Measurements from ENCODE around the gene PLXDC2. TPM values are rescaled to one million over a fixed set of nuclear protein-coding genes. Genes with fewer than 3 reads are reported as not detected.

The PLXDC2 gene
- polyA plus RNA-seq, 2 of the 4 experiments (the other 2 are of a cell fraction) = 0.08 to 0.09 TPM

DNA sequence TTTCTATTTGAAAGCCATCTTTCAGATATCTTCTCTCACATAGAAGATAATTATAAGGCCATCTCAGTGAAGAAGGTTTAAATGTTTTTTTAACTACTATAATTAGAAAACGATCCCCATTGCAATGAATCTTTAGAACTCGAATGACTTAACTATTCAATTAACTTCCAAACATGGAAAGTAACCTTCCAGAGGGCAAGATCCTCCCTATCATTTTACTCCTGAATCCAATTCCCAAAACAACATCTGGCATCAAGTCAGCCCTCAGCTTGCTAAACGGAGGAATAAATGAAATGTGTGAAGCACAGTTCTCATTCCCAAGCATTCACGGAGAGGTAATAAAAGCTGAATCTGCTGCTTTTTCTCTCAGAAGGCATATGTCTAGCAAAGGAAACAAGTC lies 293.4 kb downstream of the PLXDC2 start:
- TF ChIP-seq HOXA7 (CRISPR knock-in tag; IDR thresholded peaks at IDR 0.05) (no peak), FOSL2 (IDR thresholded peaks at IDR 0.05) (no peak), FOSL2 (CRISPR knock-in tag; IDR thresholded peaks at IDR 0.05) (no peak), FOXS1 (CRISPR knock-in tag; IDR thresholded peaks at IDR 0.05) (no peak), TFCP2L1 (CRISPR knock-in tag; IDR thresholded peaks at IDR 0.05) (no peak), POLR2A (IDR thresholded peaks at IDR 0.05; ENCODE audit: low read length) (no peak), EHF (CRISPR knock-in tag; IDR thresholded peaks at IDR 0.05) (no peak), POLR2AphosphoS2 (conservative IDR thresholded peaks at IDR 0.05; ENCODE audit: low read length) (no peak), RCOR1 (IDR thresholded peaks at IDR 0.05; ENCODE audit: low read depth, low read length) (no peak), CEBPB (IDR thresholded peaks at IDR 0.05) (no peak), MAFK (IDR thresholded peaks at IDR 0.05; ENCODE audit: partially characterized antibody) (no peak)
- FAIRE-seq = no peak
- POLR2A ChIA-PET = no interaction called here

DNA sequence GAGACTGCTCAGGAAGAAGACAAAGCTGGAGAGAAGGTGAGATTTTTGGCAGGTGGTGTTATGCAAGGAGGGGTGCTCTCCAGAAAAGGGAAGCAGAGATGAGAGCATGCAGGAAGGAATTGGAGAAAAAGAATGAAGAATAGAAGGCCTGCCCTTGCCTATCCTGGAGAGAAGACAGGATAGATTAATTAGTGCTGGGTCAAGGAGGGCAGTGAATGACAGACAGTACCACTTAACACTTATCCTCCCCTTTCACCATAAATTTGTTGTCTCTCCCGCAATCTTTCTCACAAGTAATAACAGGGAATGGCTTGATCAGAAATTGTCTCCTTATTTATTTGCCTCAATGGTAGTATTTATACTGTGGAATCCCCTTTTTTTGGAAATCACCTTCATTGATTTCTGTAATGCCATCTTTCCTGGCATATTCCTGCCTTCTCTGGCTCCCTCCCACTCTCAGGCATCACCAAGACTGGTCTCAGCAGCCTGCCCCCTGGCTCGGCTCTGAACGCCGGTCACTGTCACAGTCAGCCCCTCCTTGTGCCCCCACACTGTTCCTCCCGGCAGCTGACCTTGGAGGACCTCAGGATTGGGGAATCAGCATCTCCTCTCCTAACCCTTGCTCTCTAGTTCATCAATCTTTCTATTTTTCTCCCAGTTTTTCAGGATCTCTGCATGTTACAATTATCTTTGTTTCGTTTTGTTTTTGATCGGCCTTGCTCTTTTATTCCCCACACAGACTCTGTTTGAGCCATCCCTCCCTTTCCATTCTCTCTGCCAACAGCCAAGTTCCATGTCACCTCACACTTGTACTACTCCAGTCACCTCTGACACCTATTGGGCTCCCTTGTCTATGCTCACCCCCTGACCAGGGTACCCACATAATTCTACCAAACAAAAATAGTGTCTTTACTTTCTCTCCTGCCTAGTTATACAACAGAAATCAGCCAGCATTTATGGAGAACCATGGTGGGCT lies 294.2 kb downstream of the PLXDC2 start:
- no peak for FAIRE-seq
- ChIA-PET CTCF (no interaction called here), POLR2A (no interaction called here)
- TF ChIP-seq CEBPB (IDR thresholded peaks at IDR 0.05) = no peak
- TF ChIP-seq ZNF302 (CRISPR knock-in tag; IDR thresholded peaks at IDR 0.05) = no peak
- no peak for TF ChIP-seq MAZ (IDR thresholded peaks at IDR 0.05; ENCODE audit: borderline replicate concordance, low read depth, low read length)
- TF ChIP-seq ESRRA (IDR thresholded peaks at IDR 0.05; ENCODE audit: borderline replicate concordance, low read length) = no peak
- TF ChIP-seq MYC (IDR thresholded peaks at IDR 0.05; ENCODE audit: borderline replicate concordance, low read length) = no peak
- no peak for TF ChIP-seq HOXB13 (CRISPR knock-in tag; IDR thresholded peaks at IDR 0.05; ENCODE audit: low read depth)
- no peak for TF ChIP-seq KDM1A (IDR thresholded peaks at IDR 0.05; ENCODE audit: low read depth)
- no peak for TF ChIP-seq CBX8 (IDR thresholded peaks at IDR 0.05)
- no peak for TF ChIP-seq FOXS1 (CRISPR knock-in tag; IDR thresholded peaks at IDR 0.05)
- TF ChIP-seq, protein P1, sequence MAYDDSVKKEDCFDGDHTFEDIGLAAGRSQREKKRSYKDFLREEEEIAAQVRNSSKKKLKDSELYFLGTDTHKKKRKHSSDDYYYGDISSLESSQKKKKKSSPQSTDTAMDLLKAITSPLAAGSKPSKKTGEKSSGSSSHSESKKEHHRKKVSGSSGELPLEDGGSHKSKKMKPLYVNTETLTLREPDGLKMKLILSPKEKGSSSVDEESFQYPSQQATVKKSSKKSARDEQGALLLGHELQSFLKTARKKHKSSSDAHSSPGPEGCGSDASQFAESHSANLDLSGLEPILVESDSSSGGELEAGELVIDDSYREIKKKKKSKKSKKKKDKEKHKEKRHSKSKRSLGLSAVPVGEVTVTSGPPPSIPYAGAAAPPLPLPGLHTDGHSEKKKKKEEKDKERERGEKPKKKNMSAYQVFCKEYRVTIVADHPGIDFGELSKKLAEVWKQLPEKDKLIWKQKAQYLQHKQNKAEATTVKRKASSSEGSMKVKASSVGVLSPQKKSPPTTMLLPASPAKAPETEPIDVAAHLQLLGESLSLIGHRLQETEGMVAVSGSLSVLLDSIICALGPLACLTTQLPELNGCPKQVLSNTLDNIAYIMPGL (CRISPR knock-in tag; IDR thresholded peaks at IDR 0.05; ENCODE audit: borderline replicate concordance) = no peak
- TF ChIP-seq RAD21 (conservative IDR thresholded peaks at IDR 0.05 in 1 of 2, IDR thresholded peaks at IDR 0.05 in 1 of 2) = no peak
- TF ChIP-seq NPAS2 (CRISPR knock-in tag; IDR thresholded peaks at IDR 0.05; ENCODE audit: borderline replicate concordance) = no peak
- no peak for TF ChIP-seq HEYL (CRISPR knock-in tag; IDR thresholded peaks at IDR 0.05)
- ATAC-seq = no peak
- WGBS (ENCODE audit: missing lambda C conversion rate) = 15% methylated on average over 7 of the region's 7 CpGs
- Histone ChIP-seq H3K4me2 (no peak overlapping the region), H3K4me1 (no peaks in the 10 kb centered on the region), H3K27ac (no peak overlapping the region), H3K9me3 (no peaks in the 10 kb centered on the region), H3K4me3 (no peak overlapping the region)
- DNase-seq (ENCODE audit: low read depth in 1 of 2, low spot score in 1 of 2) = no peak

More for the DNA sequence above, 293.4 kb downstream of the PLXDC2 start:
- Histone ChIP-seq H3K9me3 (no peaks in the 10 kb centered on the region), H3K4me1 (no peaks in the 10 kb centered on the region), H3K4me2 (no peak overlapping the region), H3K4me3 (no peak overlapping the region), H3K27ac (no peak overlapping the region)
- ATAC-seq = no peak
- no peak for DNase-seq (ENCODE audit: low read depth in 1 of 2, low spot score in 1 of 2)
- 12% methylated on average over 4 of the region's 4 CpGs for WGBS (ENCODE audit: missing lambda C conversion rate)
- CTCF ChIA-PET = no interaction called here

DNA sequence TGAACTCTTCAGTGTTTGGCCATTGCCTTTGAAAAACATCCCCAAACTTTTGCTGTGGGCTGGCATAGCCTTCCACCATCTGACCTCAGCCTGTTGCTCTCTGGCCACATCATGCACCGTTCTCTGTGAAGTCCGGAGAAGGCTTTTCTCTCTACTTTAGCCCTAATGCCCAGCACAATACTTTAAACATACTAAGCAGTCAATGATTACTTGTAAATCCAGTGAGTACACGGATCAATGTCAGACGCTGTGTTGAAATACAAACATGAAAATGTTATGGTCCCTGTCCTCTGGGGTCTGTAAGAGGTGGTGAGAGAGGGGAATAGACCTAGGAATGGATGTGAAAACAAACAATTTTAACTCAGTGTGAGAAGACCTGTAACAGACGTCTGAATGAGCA lies 297.9 kb downstream of the PLXDC2 start:
- H3K4me3 ChIP-seq = no peak overlapping the region
- ChIA-PET POLR2A (no interaction called here), CTCF (no interaction called here)
- H3K27ac ChIP-seq = no peak overlapping the region
- FAIRE-seq (no peak), ATAC-seq (no peak), DNase-seq (ENCODE audit: low read depth in 1 of 2, low spot score in 1 of 2) (no peak)
- no peaks in the 10 kb centered on the region for H3K9me3 ChIP-seq
- H3K4me1 ChIP-seq = no peaks in the 10 kb centered on the region
- no peak overlapping the region for H3K4me2 ChIP-seq
- 10% methylated on average over 5 of the region's 5 CpGs for WGBS (ENCODE audit: missing lambda C conversion rate)
- no peak for TF ChIP-seq RCOR1 (IDR thresholded peaks at IDR 0.05; ENCODE audit: low read depth, low read length)
- no peak for TF ChIP-seq CHD2 (IDR thresholded peaks at IDR 0.05; ENCODE audit: low read length, partially characterized antibody)
- no peak for TF ChIP-seq HOXA7 (CRISPR knock-in tag; IDR thresholded peaks at IDR 0.05)
- TF ChIP-seq, protein P2, sequence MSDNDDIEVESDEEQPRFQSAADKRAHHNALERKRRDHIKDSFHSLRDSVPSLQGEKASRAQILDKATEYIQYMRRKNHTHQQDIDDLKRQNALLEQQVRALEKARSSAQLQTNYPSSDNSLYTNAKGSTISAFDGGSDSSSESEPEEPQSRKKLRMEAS (IDR thresholded peaks at IDR 0.05) = no peak
- no peak for TF ChIP-seq EHF (CRISPR knock-in tag; IDR thresholded peaks at IDR 0.05)
- no peak for TF ChIP-seq POLR2AphosphoS2 (conservative IDR thresholded peaks at IDR 0.05; ENCODE audit: low read length)
- no peak for TF ChIP-seq MAZ (IDR thresholded peaks at IDR 0.05; ENCODE audit: borderline replicate concordance, low read depth, low read length)
- no peak for TF ChIP-seq PHF8 (IDR thresholded peaks at IDR 0.05; ENCODE audit: borderline replicate concordance, low read depth)
- TF ChIP-seq, protein P3, sequence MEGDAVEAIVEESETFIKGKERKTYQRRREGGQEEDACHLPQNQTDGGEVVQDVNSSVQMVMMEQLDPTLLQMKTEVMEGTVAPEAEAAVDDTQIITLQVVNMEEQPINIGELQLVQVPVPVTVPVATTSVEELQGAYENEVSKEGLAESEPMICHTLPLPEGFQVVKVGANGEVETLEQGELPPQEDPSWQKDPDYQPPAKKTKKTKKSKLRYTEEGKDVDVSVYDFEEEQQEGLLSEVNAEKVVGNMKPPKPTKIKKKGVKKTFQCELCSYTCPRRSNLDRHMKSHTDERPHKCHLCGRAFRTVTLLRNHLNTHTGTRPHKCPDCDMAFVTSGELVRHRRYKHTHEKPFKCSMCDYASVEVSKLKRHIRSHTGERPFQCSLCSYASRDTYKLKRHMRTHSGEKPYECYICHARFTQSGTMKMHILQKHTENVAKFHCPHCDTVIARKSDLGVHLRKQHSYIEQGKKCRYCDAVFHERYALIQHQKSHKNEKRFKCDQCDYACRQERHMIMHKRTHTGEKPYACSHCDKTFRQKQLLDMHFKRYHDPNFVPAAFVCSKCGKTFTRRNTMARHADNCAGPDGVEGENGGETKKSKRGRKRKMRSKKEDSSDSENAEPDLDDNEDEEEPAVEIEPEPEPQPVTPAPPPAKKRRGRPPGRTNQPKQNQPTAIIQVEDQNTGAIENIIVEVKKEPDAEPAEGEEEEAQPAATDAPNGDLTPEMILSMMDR (IDR thresholded peaks at IDR 0.05) = no peak
- no peak for TF ChIP-seq RNF2 (IDR thresholded peaks at IDR 0.05; ENCODE audit: borderline replicate concordance, low read depth)
- TF ChIP-seq MYC (IDR thresholded peaks at IDR 0.05; ENCODE audit: borderline replicate concordance, low read length) = no peak
- TF ChIP-seq, protein P4, sequence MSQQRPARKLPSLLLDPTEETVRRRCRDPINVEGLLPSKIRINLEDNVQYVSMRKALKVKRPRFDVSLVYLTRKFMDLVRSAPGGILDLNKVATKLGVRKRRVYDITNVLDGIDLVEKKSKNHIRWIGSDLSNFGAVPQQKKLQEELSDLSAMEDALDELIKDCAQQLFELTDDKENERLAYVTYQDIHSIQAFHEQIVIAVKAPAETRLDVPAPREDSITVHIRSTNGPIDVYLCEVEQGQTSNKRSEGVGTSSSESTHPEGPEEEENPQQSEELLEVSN (IDR thresholded peaks at IDR 0.05; ENCODE audit: borderline replicate concordance, low read depth) = no peak
- TF ChIP-seq, protein P5, sequence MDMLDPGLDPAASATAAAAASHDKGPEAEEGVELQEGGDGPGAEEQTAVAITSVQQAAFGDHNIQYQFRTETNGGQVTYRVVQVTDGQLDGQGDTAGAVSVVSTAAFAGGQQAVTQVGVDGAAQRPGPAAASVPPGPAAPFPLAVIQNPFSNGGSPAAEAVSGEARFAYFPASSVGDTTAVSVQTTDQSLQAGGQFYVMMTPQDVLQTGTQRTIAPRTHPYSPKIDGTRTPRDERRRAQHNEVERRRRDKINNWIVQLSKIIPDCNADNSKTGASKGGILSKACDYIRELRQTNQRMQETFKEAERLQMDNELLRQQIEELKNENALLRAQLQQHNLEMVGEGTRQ (IDR thresholded peaks at IDR 0.05) = no peak

All from A549 (cell line).